ENCODE results near the gene ANKK1.

ANKK1 gene

GRCh38 chr11:113409526-113409925 is 21.9 kb downstream of the ANKK1 start:
- no peak for DNase-seq

GRCh38 chr11:113410414-113411135 is 23.0 kb downstream of the ANKK1 start:
- DNase-seq, result no peak

- no peak for DNase-seq
These were observed 24.0 kb downstream of the ANKK1 start for GRCh38 chr11:113411536-113411935.

GRCh38 chr11:113412675-113413074 is 25.1 kb downstream of the ANKK1 start:
- no peak for DNase-seq

GRCh38 chr11:113415343-113415742 is 27.8 kb downstream of the ANKK1 start:
- DNase-seq, result no peak

- DNase-seq, result no peak
These were observed 29.8 kb downstream of the ANKK1 start for GRCh38 chr11:113417428-113417827.

GRCh38 chr11:113419454-113420003 is 31.9 kb downstream of the ANKK1 start:
- DNase-seq, result no peak

GRCh38 chr11:113420808-113421207 is 33.2 kb downstream of the ANKK1 start:
- no peak for DNase-seq

GRCh38 chr11:113426686-113427085 is 39.1 kb downstream of the ANKK1 start:
- DNase-seq, result no peak

- no peak for DNase-seq
These were observed 44.2 kb downstream of the ANKK1 start for GRCh38 chr11:113431746-113432145.

- DNase-seq, result no peak
These were observed 47.8 kb downstream of the ANKK1 start for GRCh38 chr11:113435190-113435968.

GRCh38 chr11:113436672-113437252 is 49.2 kb downstream of the ANKK1 start:
- no peak for DNase-seq

- DNase-seq, result no peak
These were observed 53.2 kb downstream of the ANKK1 start for GRCh38 chr11:113440816-113441215.

- no peak for DNase-seq
These were observed 57.0 kb downstream of the ANKK1 start for GRCh38 chr11:113444502-113445123.

GRCh38 chr11:113446112-113446511 is 58.5 kb downstream of the ANKK1 start:
- no peak for DNase-seq

- no peak for DNase-seq
These were observed 59.4 kb downstream of the ANKK1 start for GRCh38 chr11:113446938-113447337.

GRCh38 chr11:113447621-113448315 is 60.2 kb downstream of the ANKK1 start:
- no peak for DNase-seq

- no peak for DNase-seq
These were observed 60.7 kb downstream of the ANKK1 start for GRCh38 chr11:113448316-113448677.

GRCh38 chr11:113449743-113450142 is 62.2 kb downstream of the ANKK1 start:
- DNase-seq, result no peak

Data from stimulated activated CD4-positive, alpha-beta T cell treated with anti-CD3 and anti-CD28 coated beads, Interleukin-12 subunit alpha, Interleukin-12 subunit beta, amount 100 ng/mL, for 4 hours (primary cell).